Thoracic aorta (tissue), 2 donors: ENCODE measurements around the gene FASTK. TPM values are rescaled to one million over a fixed set of nuclear protein-coding genes. Genes with fewer than 3 reads are reported as not detected.
A peak's percentile ranks its signal among the peaks of the same experiment; 100 is the strongest.

Source experiments
- ATAC-seq: fragments of 150-250 bp; one replicate; pipeline ENCODE4 v1.8.0; 2017; ENCODE audit warnings: low read depth; ENCODE audit not compliant: insufficient number of reproducible peaks, low FRiP score
- DNase-seq: peaks from one replicate; pipeline ENCODE4 v3.0.0-alpha.2; 2020; ENCODE audit warnings: low spot score
- H3K27ac ChIP-seq, 2 donors: fragments of 200-600 bp; sonication (generic); 1 replicate in 1 of 2; 2 replicates in 1 of 2; pipeline ENCODE4 v1.5.1; 2016; ENCODE audit warnings: mild to moderate bottlenecking in 2 of 2, moderate library complexity in 2 of 2
- H3K27me3 ChIP-seq: fragments of 200-600 bp; sonication (generic); replicated peaks from 2 replicates; pipeline ENCODE4 v1.6.0; 2016; ENCODE audit warnings: mild to moderate bottlenecking; ENCODE audit not compliant: insufficient read depth
- H3K36me3 ChIP-seq: fragments of 200-600 bp; sonication (generic); one replicate; pipeline ENCODE4 v1.5.1; 2016
- H3K4me1 ChIP-seq, 2 donors: fragments of 200-600 bp; sonication (generic); 1 replicate in 1 of 2; 2 replicates in 1 of 2; pipeline versions ENCODE4 v1.5.1 to v1.6.0; 2016; ENCODE audit warnings: low read depth in 2 of 2, mild to moderate bottlenecking in 1 of 2; ENCODE audit not compliant: control insufficient read depth in 1 of 2
- H3K4me3 ChIP-seq: fragments of 200-600 bp; sonication (generic); 2 replicates; pipeline ENCODE4 v1.5.1; 2016; ENCODE audit warnings: mild to moderate bottlenecking
- H3K9me3 ChIP-seq: fragments of 200-600 bp; sonication (generic); 2 replicates; pipeline ENCODE4 v1.5.1; 2016
- total RNA-seq, 2 donors: library from RNA; depleted of rRNA; stranded (reverse); fragments of >200 nt; gene quantifications; one replicate each; pipeline versions ENCODE4 v1.1.0 to v1.2.3, GENCODE V29; 2016
- TF ChIP-seq, protein P1 (sequence below): fragments of 200-600 bp; sonication (generic); IDR thresholded peaks from one replicate; pipeline ENCODE4 v1.5.1; 2019; ENCODE audit warnings: antibody characterized with exemption

The FASTK gene
- total RNA-seq, 2 donors from 2014 or later = 59.0 to 110 TPM

DNA sequence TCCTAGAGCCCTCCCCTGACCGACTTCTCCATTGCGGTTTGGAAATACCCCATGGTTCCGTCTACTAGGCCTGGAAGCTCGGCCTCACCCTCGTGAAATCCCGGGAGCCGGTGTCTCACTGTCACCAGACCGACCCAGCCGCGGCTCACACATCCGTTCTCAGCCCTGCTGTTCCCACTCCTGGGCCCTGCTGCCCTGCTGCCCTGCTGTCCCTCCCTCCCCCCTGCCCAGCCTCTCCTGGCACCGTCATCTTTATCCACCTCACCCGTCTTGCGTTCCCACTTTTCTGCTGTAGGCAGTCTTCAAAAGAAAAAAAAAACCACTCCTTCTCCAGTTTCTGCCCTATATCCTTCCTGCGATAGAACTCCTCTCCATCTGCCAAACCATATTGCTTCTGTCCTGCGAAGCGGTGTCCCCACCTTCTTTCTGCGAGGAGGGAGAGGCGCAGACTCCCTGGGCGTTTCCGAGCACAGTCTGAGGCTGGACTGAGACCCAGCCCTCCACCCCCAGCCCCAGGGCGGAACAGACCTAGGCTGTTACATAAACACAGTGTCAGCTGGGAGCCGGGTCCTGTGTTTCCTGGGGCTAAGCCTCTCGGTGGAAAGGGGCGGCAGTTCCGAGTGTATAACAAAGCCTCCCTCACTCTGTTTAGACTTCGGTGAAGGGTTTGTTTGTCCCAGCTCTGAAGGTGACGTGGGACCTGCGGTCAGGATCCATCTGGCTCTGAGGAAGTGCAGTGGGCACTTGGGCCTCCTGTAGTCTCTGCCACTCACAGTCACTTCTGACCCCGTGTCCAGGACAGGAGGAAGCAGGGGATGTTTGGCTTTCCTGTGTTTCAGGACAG is 8.5 kb upstream of the FASTK start:
- Histone ChIP-seq H3K27me3 (no peaks in the 10 kb centered on the region), H3K4me3 (peak overlapping the region; percentile 84), H3K4me1 (peaks cover 19 to 35% of the 10 kb centered on the region in 2 donors), H3K27ac (peak overlapping the region in 1 of 2 donors; percentile 60), H3K36me3 (no peaks in the 10 kb centered on the region), H3K9me3 (no peaks in the 10 kb centered on the region)
- DNase-seq = no peak
- ATAC-seq = no peak
- TF ChIP-seq, protein P1, sequence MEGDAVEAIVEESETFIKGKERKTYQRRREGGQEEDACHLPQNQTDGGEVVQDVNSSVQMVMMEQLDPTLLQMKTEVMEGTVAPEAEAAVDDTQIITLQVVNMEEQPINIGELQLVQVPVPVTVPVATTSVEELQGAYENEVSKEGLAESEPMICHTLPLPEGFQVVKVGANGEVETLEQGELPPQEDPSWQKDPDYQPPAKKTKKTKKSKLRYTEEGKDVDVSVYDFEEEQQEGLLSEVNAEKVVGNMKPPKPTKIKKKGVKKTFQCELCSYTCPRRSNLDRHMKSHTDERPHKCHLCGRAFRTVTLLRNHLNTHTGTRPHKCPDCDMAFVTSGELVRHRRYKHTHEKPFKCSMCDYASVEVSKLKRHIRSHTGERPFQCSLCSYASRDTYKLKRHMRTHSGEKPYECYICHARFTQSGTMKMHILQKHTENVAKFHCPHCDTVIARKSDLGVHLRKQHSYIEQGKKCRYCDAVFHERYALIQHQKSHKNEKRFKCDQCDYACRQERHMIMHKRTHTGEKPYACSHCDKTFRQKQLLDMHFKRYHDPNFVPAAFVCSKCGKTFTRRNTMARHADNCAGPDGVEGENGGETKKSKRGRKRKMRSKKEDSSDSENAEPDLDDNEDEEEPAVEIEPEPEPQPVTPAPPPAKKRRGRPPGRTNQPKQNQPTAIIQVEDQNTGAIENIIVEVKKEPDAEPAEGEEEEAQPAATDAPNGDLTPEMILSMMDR = no peak

DNA sequence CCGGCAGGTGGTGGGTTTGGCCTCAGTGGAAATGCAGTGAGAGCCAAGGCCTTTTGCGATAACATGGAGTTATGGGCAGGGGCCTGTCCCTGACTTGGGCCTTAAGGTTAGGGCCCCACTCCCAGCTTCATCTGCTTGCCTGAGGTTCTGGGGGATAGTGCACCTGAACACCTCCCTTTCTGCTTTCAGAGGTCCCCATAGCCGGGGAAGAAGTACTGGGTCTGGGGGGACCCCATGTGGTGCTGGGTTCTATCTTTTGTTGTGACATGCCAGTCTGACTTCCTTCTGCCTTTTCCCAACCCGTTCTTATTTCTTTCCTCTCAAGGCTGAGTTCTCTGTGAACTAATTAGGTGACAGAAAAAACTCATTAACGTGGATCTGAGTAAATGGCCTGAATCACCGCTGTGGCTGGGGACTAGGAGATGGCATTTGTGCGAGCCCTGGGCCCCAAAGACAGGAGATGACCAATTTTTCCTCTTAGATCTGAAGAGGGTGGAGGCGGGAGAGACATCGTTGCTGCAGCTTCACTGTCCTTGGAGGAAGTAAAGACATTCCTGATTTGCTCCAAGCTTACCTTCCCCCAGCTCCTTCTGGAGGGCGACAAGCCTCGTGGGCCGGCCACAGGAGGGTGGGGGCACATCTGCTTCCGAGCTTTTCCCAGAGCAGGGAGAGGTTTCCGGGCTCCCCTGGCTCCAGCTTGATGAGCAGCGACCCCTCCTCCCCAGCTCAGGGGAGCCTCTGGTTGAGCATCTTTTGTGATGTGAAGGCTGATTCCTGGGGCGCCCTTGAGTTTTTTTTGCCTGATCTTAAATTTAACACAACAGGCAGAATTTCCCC is 7.6 kb upstream of the FASTK start:
- ATAC-seq (no peak), DNase-seq (no peak)
- H3K4me3 ChIP-seq = peak overlapping the region; percentile 84
- H3K9me3 ChIP-seq = no peaks in the 10 kb centered on the region
- H3K27me3 ChIP-seq = no peaks in the 10 kb centered on the region
- TF ChIP-seq, protein P1 = no peak
- H3K36me3 ChIP-seq = no peaks in the 10 kb centered on the region
- H3K4me1 ChIP-seq = peaks cover 19 to 40% of the 10 kb centered on the region in 2 donors
- H3K27ac ChIP-seq = peak overlapping the region; percentile 60 to 72

DNA sequence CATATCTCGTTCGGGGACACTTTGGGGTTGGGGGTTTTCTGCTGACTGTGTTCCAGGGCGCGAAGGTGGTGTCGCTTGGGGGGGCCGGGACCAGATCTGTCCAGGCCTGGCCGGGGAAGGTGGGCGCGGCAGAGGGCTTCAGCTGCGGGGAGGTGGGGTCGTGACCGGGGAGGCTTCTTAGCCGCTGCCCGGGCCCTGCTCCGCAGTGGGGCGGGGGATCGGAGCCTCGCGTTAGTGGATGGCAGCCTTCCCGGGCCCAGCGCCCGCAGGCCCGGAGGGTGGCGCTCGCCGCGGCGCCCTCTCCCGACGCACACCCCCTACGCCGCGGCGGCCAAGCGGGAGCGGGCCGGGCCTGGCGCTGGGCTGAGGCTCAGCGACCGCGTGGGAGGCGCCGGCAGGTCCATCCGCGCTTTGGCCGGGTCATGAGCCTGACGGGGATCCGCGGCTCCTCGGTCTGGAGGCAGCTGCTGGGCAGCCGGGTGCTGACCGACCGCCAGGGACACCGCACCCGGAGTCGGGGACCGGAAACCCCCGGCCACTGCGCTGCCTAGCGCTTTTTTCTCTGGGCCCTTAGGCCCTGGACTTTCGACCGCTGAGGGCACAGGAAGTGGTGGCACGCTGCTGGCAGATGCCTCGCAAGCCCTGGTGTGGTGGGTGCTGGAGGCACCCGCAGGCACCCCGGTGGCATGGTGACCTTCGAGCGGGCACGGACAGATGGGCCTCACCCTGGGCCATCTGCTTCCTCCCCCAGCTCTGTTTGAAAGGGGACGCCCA is 6.8 kb upstream of the FASTK start:
- DNase-seq = no peak
- Histone ChIP-seq H3K4me1 (peaks cover 23 to 45% of the 10 kb centered on the region in 2 donors), H3K27me3 (no peaks in the 10 kb centered on the region), H3K27ac (peak overlapping the region; percentile 60 to 72), H3K36me3 (no peaks in the 10 kb centered on the region), H3K9me3 (no peaks in the 10 kb centered on the region), H3K4me3 (peak overlapping the region; percentile 84)
- TF ChIP-seq, protein P1 = no peak
- no peak for ATAC-seq

DNA sequence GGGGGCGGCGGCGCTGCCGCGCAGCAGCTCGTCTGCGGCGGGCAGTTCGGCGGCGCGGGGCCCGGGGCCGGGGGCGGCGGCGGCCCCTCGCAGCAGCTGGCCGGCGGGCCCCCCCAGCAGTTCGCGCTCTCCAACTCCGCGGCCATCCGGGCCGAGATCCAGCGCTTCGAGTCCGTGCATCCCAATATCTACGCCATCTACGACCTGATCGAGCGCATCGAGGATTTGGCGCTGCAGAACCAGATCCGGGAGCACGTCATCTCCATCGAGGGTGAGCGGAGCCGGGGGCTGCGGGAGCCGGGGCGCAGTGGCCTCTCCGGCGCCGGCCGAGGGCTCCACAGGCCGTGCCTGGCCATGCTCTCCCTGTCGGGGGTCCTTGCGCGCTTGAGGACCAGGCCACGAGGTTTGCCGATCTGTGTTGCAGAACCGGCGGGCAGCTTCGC is 6.2 kb upstream of the FASTK start:
- peak overlapping the region; percentile 60 to 72 for H3K27ac ChIP-seq
- TF ChIP-seq, protein P1 = no peak
- H3K36me3 ChIP-seq = no peaks in the 10 kb centered on the region
- H3K27me3 ChIP-seq = no peaks in the 10 kb centered on the region
- H3K9me3 ChIP-seq = no peaks in the 10 kb centered on the region
- ATAC-seq = no peak
- DNase-seq = no peak
- H3K4me3 ChIP-seq = peak overlapping the region; percentile 84
- peaks cover 29 to 51% of the 10 kb centered on the region in 2 donors for H3K4me1 ChIP-seq
